ENCODE data around the gene ZNHIT2.
"Not testable (repeated sequence)": the region's sequence is repeated elsewhere in the genome, so short reads cannot be mapped to it uniquely, and the experiment has no call there.

Gene ZNHIT2

GRCh38 chr11:65117206-65118096 is at the start of gene ZNHIT2:
Gene ZNHIT2, minus strand, starts transcription at chr11:65117701. Its CDS starts 48 bp downstream, at chr11:65117653.
- DNase-seq, result peak; percentile 100

- DNase-seq, result no peak
Measured at GRCh38 chr11:65166893-65167292, 49.4 kb upstream of the ZNHIT2 start.

GRCh38 chr11:65165410-65166317 is 48.2 kb upstream of the ZNHIT2 start:
- no peak for DNase-seq

- DNase-seq, result no peak
Measured at GRCh38 chr11:65163684-65164083, 46.2 kb upstream of the ZNHIT2 start.

GRCh38 chr11:65160643-65161042 is 43.1 kb upstream of the ZNHIT2 start:
- DNase-seq, result no peak

- no peak for DNase-seq
Measured at GRCh38 chr11:65159012-65159411, 41.5 kb upstream of the ZNHIT2 start.

GRCh38 chr11:65157336-65157735 is 39.8 kb upstream of the ZNHIT2 start:
- DNase-seq, result no peak

GRCh38 chr11:65156926-65157325 is 39.4 kb upstream of the ZNHIT2 start:
- DNase-seq, result no peak

- no peak for DNase-seq
Measured at GRCh38 chr11:65156256-65156655, 38.8 kb upstream of the ZNHIT2 start.

- no peak for DNase-seq
Measured at GRCh38 chr11:65152122-65152521, 34.6 kb upstream of the ZNHIT2 start.

- no peak for DNase-seq
Measured at GRCh38 chr11:65151331-65151899, 33.9 kb upstream of the ZNHIT2 start.

GRCh38 chr11:65150509-65151299 is 33.2 kb upstream of the ZNHIT2 start:
- DNase-seq, result no peak

- not testable (repeated sequence) for DNase-seq
Measured at GRCh38 chr11:65150131-65150508, 32.6 kb upstream of the ZNHIT2 start.

GRCh38 chr11:65148657-65149056 is 31.2 kb upstream of the ZNHIT2 start:
- DNase-seq, result no peak

- DNase-seq, result no peak
Measured at GRCh38 chr11:65147352-65148075, 30.0 kb upstream of the ZNHIT2 start.

- DNase-seq, result no peak
Measured at GRCh38 chr11:65141896-65142494, 24.5 kb upstream of the ZNHIT2 start.

- no peak for DNase-seq
Measured at GRCh38 chr11:65136515-65137096, 19.1 kb upstream of the ZNHIT2 start.

GRCh38 chr11:65135633-65136145 is 18.2 kb upstream of the ZNHIT2 start:
- no peak for DNase-seq

- peak; percentile 73 for DNase-seq
Measured at GRCh38 chr11:65134952-65135632, 17.6 kb upstream of the ZNHIT2 start.

All from activated CD4-positive, CD25-positive, alpha-beta regulatory T cell treated with anti-CD3 and anti-CD28 coated beads, Interleukin-2, amount 50 U/mL, for 72 hours (primary cell).